Fibroblast of the aortic adventitia (primary cell): ENCODE measurements around the gene ORM2. TPM values are rescaled to one million over a fixed set of nuclear protein-coding genes. Genes with fewer than 3 reads are reported as not detected.
"Not testable (repeated sequence)": the region's sequence is repeated elsewhere in the genome, so short reads cannot be mapped to it uniquely, and the experiment has no call there.

Experiments used
- DNase-seq: peaks from one replicate; pipeline ENCODE4 v3.0.0-alpha.2; 2010; ENCODE audit warnings: low read depth
- H3K4me3 ChIP-seq: 2 replicates; pipeline ENCODE4 v1.5.1; 2011; ENCODE audit warnings: low read depth, mild to moderate bottlenecking, control low read depth, low read length, moderate library complexity
- CTCF ChIP-seq: IDR thresholded peaks from 2 replicates; pipeline ENCODE4 v1.5.1; 2011; ENCODE audit warnings: mild to moderate bottlenecking, low read length, control low read depth, inconsistent platforms; ENCODE audit not compliant: insufficient read depth
- total RNA-seq: library from RNA; depleted of rRNA; stranded (reverse); fragments of >200 nt; gene quantifications from 2 replicates; pipeline ENCODE4 v1.2.3, GENCODE V29; 2012; ENCODE audit warnings: low replicate concordance

Gene ORM2
- total RNA-seq, 1 donor, result not detected

DNA sequence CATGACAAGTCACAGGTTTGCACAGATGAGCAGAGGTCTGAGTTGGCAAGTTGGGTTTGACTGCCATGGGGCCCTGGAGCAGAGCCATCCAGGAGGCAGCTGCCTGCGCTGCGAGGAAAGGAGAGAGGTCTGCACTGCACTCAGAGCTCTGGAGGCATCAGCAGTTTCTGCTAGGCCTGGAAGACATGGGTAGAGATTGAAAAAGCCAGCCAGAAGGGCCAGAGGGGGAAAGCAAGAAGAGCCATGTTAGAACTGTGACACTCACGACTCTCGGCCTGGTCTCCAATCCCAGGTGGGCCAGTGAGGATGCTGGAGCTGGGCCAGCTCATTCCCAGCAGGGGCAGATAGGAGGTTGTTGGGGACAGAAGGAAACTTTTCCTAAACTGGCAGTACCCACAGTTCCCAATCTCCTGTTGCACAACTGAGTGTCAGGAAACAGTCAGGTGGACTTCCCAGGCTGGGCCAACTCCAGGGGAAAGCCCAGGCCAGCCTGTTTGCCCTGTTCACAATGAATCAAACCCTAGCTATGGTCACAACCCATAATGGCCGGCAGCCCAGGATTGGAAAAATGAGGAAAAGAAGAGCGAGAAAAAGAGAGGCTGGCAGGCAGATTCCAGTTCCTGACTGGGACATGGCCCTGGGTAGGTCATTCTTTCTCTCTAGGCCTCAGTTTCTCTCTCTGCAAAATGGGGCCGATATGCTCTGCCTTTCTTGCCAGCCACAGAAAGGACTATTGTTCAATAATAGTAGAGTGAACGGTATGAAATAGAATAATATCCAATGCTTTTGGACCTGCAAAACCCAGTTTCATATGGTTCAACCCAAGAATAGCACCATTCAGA lies 14.6 kb upstream of the ORM2 start:
- TF ChIP-seq CTCF, result no peak
- H3K4me3 ChIP-seq, result no peak overlapping the region
- peak; percentile 33 for DNase-seq

DNA sequence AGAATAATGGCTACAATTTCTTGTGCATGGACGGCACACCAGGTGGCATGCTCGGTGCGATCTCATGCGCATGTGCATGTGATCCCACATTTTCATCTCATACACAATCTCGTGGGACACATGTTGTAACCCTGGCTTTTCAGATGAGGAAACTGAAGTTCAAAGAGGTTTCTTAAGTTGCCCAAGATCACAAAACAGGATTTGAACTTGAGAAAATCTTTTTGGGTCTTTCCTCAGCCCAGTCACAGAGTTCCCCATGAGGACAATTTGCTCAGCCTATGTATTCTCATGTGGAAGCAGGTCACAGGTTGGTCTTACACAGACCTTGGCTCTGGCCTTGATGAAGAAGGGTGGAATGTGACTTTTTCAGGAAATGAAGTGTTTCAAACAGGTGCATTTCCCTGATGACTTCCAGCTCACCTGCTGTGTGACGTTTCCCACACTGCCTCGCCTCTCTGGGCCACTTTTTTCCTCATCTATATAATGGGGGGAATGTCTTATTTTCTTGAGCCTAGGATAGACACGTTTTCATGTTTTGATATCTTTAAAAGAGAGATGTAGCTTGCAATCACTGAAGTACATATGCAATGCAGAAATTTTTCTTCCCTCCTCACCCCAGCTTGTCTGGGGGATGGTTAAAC lies 13.8 kb upstream of the ORM2 start:
- TF ChIP-seq CTCF, result no peak
- no peak overlapping the region for H3K4me3 ChIP-seq
- no peak for DNase-seq

- H3K4me3 ChIP-seq, result no peak overlapping the region
- TF ChIP-seq CTCF, result no peak
- DNase-seq, result no peak
These were observed 13.0 kb upstream of the ORM2 start for GRCh38 chr9:114316605-114317230.

DNA sequence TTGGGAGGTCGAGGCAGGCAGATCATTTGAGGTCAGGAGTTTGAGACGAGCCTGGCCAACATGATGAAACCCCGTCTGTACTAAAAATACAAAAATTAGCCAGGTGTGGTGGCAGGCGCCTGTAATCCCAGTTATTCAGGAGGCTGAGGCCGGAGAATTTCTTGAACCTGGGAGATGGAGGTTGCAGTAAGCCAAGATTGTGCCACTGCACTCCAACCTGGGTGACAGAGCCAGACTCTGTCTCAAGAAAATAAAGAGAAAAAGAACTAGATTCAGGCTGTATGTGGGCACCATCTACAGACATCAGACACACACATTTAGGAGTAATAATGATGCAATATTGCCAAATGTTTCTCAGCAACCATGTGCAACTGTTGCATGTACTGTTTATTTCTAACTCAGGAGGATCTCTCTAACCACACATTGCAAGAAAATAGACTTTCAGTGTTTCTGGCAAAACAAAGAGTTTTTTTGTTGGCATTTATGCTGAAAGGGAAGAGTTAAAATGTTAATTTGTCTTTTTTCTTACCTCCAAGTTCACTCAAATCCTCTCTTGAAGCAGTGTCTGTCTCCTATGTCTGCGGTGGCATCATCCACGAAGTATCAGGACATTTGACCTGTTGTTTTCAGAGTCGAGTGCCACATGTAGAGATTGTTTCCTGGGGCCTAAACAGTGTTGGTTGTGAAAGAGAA lies 11.9 kb upstream of the ORM2 start:
- DNase-seq, result peak; percentile 87
- H3K4me3 ChIP-seq, result no peak overlapping the region
- no peak for TF ChIP-seq CTCF

DNA sequence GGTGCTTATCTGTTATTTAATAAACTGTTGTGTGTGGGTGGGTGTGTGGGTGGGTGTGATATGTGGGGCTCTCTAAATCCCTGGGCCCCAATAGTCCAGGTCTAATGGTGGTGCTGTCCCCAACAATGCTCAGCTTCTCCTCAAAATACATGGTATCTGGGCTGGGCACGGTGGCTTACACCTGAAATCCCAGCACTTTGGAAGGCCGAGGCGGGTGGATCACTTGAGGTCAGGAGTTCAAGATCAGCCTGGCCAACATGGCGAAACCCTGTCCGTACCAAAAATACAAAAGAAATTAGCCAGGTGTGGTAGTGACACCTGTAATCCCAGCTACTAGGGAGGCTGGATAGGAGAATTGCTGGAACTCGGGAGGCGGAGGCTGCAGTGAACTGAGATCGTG lies 11.3 kb upstream of the ORM2 start:
- no peak overlapping the region for H3K4me3 ChIP-seq
- DNase-seq, result no peak
- TF ChIP-seq CTCF, result no peak

DNA sequence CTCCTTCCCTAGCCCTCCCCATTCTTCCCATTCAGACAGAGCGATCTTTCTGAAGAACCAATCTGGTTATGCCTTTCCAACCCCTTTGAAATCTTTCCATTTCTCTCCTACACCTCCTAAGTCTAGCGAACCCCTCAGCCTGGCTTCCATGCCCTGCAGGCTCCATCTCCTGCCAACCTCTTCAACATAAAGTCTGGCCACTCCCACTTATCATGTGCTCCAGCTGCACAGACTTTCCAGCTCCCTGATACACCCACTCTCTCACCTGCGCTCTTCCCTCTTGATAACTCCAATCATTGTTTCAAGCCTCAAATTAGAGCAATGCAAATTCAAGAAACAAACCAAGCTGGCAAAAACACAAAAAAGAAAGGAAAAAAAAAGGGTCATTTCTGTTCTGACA lies 10.5 kb upstream of the ORM2 start:
- no peak for DNase-seq
- TF ChIP-seq CTCF, result no peak
- no peak overlapping the region for H3K4me3 ChIP-seq

DNA sequence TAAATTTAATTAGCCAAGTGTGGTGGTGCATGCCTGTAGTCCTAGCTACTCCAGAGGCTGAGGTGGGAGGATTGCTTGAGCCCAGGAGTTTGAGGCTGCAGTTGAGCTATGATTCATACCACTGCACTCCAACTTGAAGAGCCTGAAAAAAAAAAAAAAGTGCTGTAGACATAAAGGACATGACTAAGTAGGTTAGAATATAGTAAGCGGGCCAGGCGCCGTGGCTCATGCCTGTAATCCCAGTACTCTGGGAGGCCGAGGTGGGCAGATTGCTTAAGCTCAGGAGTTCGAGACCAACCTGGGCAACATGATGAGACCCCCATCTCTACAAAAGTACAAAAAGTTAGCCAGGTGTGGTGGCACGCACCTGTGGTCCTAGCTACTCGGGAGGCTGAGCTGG lies 9.0 kb upstream of the ORM2 start:
- H3K4me3 ChIP-seq, result not testable (repeated sequence)
- peak; percentile 57 for DNase-seq
